IPS-11a (cell line): Measurements from ENCODE around the gene EIF3L.
"Not testable (repeated sequence)": the region's sequence is repeated elsewhere in the genome, so short reads cannot be mapped to it uniquely, and the experiment has no call there.

Experiments
- H3K4me3 ChIP-seq: one replicate; pipeline ENCODE4 v1.5.1; 2013; ENCODE audit warnings: low read depth, low read length, control low read depth

The EIF3L gene

DNA sequence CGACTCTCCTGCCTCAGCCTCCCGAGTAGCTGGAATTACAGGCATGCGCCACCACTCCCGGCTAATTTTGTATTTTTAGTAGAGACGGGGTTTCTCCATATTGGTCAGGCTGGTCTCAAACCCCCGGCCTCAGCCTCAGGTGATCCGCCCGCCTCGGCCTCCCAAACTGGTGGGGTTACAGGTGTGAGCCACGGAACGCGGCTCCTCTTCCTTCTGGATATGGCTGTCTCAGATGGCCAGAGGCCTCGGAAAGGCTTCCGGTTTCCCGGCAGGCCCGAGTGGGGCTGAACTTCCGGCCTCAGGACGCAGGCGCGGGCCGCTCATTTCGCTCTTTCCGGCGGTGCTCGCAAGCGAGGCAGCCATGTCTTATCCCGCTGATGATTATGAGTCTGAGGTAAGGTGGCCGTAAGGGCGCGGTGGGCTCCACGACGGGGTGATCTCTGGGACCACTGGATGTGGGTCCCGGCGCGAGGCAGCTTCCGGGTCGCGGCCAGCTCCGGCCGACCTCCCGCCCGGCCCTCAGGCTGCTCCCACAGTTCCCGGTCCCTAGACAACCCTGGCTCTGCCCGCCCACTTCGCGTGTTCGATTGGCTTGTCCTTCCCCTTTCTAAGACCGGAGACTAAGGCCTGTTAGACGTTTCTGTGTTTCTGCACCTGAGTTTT is at the start of gene EIF3L:
EIF3L (plus strand) TSS at position 331 of the 663 bp plus-strand sequence; CDS start at position 362, 31 bp downstream.
- peak within 1 kb of the TSS; percentile 100 for H3K4me3 ChIP-seq

GRCh38 chr22:37799979-37800378 is 49.2 kb upstream of the EIF3L start:
- H3K4me3 ChIP-seq, result not testable (repeated sequence)

- peak overlapping the region; percentile 63 for H3K4me3 ChIP-seq
These were observed 47.3 kb upstream of the EIF3L start for GRCh38 chr22:37801946-37802309.

GRCh38 chr22:37802310-37803194 is 46.7 kb upstream of the EIF3L start:
- peak overlapping the region; percentile 63 for H3K4me3 ChIP-seq

- H3K4me3 ChIP-seq, result peak overlapping the region; percentile 63
These were observed 46.0 kb upstream of the EIF3L start for GRCh38 chr22:37803195-37803638.

- H3K4me3 ChIP-seq, result peak overlapping the region; percentile 20
These were observed 45.4 kb upstream of the EIF3L start for GRCh38 chr22:37803639-37804351.

- peak overlapping the region; percentile 45 for H3K4me3 ChIP-seq
These were observed 44.8 kb upstream of the EIF3L start for GRCh38 chr22:37804352-37804880.

- H3K4me3 ChIP-seq, result peak overlapping the region; percentile 45
These were observed 44.1 kb upstream of the EIF3L start for GRCh38 chr22:37804881-37805809.

- H3K4me3 ChIP-seq, result peak overlapping the region; percentile 45
These were observed 43.4 kb upstream of the EIF3L start for GRCh38 chr22:37805810-37806277.

DNA sequence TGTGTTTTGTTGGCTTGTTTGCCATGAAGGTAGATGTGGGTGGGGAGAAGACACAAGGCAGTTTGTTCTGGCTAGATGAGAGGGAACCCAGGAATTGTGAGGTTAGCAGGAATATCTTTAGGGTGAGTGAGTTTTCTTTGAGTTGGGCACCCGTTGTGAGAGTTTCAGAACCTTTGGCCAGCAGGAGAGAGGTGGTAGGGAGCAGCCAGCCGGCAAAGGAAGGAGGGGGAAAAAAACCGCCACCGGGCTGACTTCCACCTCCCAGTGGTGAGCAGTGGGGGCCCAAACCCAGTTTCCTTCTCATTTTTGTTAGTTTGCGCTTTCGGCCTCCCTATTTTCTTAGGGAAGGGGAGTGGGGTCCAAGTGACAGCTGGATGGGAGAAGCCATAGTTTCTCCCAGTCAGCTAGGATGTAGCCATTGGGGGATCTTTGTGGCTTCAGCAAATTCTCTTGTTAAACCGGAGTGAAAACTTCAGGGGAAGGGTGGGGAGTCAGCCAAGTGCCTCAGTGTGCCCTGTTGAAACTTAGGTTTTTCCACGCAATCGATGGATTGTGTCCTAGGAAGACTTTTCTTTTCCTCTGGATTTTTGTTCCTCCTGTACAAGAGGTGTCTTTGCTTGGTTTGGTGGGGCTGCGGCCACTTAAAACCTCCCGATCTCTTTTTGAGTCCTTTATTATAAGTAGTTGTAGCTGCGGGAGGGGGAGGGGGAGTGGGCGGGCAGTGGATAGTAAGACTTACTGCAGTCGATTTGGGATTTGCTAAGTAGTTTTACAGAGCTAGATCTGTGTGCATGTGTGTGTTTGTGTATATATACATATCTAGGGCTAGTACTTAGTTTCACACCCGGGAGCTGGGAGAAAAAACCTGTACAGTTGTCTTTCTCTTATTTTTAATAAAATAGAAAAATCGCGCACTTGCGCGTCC is 42.5 kb upstream of the EIF3L start:
- H3K4me3 ChIP-seq, result peak overlapping the region; percentile 55

DNA sequence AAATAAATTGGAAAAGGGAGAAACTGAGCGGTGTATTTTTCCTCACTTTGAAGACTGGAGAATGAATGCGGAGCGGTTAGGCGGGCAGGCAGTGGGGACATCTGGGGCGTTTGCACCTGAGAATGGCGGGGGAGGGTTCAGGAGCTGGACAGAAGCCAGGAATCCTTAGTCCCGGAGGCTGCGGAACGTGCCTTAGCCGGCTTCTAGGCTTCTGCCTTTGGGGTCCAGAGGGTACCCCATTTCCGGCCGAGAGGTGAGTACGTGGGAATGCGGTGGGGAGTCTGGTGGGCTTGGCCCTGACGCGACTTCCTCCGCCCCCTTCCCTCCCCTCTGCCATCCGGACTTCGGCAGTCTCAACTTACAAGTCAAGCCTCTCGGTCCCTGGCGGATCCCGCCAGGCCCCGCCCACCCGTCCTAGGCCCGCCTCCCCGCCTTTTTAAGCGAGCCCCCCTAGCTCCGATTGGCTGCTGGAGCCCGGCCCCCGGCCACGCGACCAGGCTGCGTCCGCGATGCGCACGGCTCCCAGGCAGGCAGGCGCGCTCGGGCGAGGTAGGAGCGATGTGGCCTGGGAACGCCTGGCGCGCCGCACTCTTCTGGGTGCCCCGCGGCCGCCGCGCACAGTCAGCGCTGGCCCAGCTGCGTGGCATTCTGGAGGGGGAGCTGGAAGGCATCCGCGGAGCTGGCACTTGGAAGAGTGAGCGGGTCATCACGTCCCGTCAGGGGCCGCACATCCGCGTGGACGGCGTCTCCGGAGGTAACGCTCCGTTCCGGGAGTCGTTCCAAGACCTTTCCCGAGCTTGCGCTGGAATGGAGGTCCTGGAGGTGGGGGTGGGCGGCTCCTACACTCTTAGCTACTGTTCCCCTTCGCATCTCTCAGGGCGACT is 41.6 kb upstream of the EIF3L start, which contains the start of gene GCAT:
GCAT (plus strand) TSS at position 525 of the 884 bp plus-strand sequence; CDS start at position 559, 34 bp downstream.
- peak within 1 kb of the TSS; percentile 79 for H3K4me3 ChIP-seq

DNA sequence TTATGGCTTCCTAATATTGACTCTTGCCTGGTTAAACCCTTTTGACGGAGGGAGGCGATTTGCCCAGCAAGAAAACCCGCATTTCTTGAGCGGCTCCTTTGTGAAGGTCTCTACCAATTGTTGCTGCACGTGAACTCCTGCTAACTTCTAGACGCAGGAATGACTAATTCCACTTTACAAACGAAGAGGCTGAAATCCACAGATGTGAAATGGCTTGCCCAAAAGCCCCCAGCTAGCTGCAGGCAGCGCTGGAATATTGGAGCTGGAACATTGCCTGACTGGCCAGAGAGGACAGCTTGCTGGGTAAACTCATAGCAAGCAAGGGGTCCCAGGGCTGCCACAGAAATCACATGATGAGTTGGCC is 40.9 kb upstream of the EIF3L start:
- H3K4me3 ChIP-seq, result peak overlapping the region; percentile 79

DNA sequence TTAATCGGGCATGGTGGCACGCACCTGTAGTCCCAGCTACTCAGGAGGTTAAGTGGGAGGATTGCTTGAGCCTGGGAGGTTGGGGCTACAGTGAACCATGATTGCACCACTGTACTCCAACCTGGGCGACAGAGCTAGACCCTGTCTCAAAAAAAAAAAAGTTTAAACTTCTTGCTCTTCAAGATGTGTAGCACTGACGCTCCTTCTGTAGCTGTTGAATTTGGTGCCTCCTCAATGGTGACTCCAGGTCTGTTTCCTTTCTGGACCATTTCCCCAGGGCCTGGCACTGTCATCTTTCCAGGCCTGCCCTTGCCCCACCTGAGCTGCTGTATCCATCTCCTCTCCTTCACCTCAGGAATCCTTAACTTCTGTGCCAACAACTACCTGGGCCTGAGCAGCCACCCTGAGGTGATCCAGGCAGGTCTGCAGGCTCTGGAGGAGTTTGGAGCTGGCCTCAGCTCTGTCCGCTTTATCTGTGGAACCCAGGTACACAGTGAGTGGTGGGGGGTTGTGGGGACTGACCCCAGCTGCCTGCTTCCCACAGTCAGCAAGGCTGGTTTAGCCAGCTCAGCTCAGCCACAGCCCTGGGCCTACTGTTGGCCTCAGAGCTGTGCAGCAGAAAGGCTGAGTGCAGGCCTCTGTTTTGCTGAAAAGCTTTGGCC is 39.4 kb upstream of the EIF3L start:
- H3K4me3 ChIP-seq, result no peak overlapping the region

DNA sequence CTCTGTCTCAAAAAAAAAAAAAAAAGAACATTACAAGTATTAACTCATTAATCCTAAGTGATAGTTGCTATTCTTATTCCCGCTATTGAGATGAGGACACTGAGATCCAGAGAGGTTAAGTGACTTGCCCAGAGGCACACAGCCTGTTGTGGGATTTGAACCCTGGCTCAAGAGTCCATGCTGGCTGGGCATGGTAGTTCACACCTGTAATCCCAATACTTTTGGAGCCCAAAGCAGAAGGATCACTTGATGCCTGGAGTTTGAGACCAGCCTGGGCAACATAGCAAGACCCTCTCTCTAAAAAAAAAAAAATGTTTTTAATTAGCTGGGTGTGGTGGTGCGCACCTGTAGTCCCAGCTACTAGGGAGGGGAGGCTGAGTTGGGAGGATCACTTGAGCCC is 37.4 kb upstream of the EIF3L start:
- H3K4me3 ChIP-seq, result no peak overlapping the region

DNA sequence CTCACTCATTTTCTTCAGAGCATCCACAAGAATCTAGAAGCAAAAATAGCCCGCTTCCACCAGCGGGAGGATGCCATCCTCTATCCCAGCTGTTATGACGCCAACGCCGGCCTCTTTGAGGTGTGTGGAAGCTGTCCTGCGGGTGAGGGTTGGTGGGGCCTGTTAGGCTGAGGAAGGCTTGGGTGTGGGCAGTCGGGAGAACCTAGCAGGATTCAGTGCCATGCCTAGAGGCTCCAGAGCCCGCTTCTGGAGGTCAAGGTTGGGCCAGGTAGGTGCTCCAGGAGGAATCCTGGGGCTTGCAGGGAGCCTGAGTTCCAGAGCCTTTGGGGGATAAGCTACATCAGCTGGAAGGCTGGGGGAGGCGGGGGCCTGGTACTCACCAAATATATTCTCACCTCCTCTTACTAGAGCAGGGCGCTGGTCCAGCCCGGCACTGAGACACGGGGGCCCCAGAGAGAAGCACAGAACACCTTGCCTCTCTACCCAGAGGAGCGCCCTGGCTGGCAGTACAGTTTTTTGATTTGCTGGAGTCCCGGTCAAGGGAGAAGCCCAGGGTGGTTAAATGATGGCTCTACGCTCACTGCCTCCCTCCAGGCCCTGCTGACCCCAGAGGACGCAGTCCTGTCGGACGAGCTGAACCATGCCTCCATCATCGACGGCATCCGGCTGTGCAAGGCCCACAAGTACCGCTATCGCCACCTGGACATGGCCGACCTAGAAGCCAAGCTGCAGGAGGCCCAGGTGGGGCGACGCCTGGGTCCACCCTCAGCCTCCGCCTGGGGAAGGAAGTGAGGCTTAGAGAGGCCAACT is 36.1 kb upstream of the EIF3L start:
- no peak overlapping the region for H3K4me3 ChIP-seq

DNA sequence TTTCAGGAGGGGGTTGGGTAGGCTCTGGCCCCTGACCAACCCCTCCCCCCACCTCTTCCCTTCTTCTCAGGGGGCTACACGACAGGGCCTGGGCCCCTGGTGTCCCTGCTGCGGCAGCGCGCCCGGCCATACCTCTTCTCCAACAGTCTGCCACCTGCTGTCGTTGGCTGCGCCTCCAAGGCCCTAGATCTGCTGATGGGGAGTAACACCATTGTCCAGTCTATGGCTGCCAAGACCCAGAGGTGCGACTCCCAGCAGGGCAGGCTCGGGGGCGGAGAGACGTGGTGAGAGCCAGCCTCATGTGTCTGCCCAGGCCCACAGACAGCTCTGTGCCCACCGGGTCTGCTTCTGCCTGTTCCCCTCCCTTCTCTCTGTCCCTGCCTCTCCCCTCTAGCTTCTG is 33.6 kb upstream of the EIF3L start:
- H3K4me3 ChIP-seq, result no peak overlapping the region
